Calu3 (cell line): ENCODE results near the gene USP7. TPM values are rescaled to one million over a fixed set of nuclear protein-coding genes. Genes with fewer than 3 reads are reported as not detected.

ENCODE experiments used
- BruUV-seq: library from RNA; stranded (reverse); fragments of 400-500 nt; replicated peaks from 2 replicates; lab custom pipeline; 2021; lab: Mats Ljungman, UMichigan
- CTCF ChIA-PET: fragments of 300-600 bp; sonication (Branson Sonifier 250); formaldehyde crosslinking; loops from one replicate; lab custom pipeline; 2022; ENCODE audit warnings: antibody characterized with exemption; lab: Charles Lee
- DNase-seq: peaks from one replicate; pipeline ENCODE4 v3.0.0; 2022
- H3K27ac Mint-ChIP-seq: one replicate; pipeline ENCODE4 v1.8.0; 2022; ENCODE audit warnings: mixed read lengths; ENCODE audit not compliant: unreplicated experiment
- H3K27me3 Mint-ChIP-seq: one replicate; pipeline ENCODE4 v1.8.0; 2022; ENCODE audit warnings: mixed read lengths; ENCODE audit not compliant: unreplicated experiment
- H3K36me3 Mint-ChIP-seq: one replicate; pipeline ENCODE4 v1.8.0; 2022; ENCODE audit warnings: mild to moderate bottlenecking, moderate library complexity, mixed read lengths; ENCODE audit not compliant: insufficient read depth, unreplicated experiment
- H3K4me1 Mint-ChIP-seq: one replicate; pipeline ENCODE4 v1.8.0; 2022; ENCODE audit warnings: mild to moderate bottlenecking, low read depth, mixed read lengths; ENCODE audit not compliant: unreplicated experiment
- H3K4me3 Mint-ChIP-seq: one replicate; pipeline ENCODE4 v1.8.0; 2022; ENCODE audit warnings: mild to moderate bottlenecking, low read depth, moderate library complexity, mixed read lengths; ENCODE audit not compliant: unreplicated experiment
- H3K9me3 Mint-ChIP-seq: one replicate; pipeline ENCODE4 v1.8.0; 2022; ENCODE audit warnings: low read depth, mixed read lengths; ENCODE audit not compliant: unreplicated experiment
- intact Hi-C: fragments of 100-400 bp; cut with micrococcal nuclease; formaldehyde crosslinking; loops from one replicate; pipeline ENCODE4 v1.10.0; 2022; ENCODE audit not compliant: unreplicated experiment
- total RNA-seq: library from RNA; stranded (reverse); gene quantifications from 2 replicates; pipeline ENCODE4 v1.2.3, GENCODE V29; 2022
- TF ChIP-seq, protein P1 (sequence below): fragments of 200-600 bp; IDR thresholded peaks from one replicate; pipeline ENCODE4 v1.8.0; 2022; ENCODE audit warnings: antibody characterized with exemption; ENCODE audit not compliant: unreplicated experiment

The USP7 gene
- total RNA-seq, 1 experiment from 2014 or later = 165 TPM

DNA sequence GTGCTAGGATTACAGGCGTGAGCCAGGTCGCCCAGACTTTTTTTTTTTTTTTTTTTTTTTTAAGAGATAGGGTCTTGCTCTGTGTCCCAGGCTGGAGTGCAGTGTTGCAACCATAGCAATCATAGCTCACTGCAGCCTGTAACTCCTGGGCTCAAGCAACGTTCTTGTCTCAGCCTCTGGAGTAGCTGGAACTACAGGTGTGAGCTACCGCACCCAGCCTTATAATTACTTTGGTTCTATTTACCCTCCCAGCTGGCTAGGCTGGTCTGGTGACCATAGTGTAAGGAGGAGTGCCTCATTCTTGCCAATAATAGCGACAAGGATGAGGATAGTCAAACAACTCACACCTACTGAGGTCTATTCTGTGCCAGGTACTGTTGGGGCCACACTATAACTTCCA, 39.6 kb upstream of the USP7 start:
- CTCF ChIA-PET = interaction anchor here (0.5 to 1.2 kb wide), 7 partner anchors 9 to 1667 kb away, joined by 3 to 5 read pairs (median 3); no protein-coding TSS in a partner anchor

DNA sequence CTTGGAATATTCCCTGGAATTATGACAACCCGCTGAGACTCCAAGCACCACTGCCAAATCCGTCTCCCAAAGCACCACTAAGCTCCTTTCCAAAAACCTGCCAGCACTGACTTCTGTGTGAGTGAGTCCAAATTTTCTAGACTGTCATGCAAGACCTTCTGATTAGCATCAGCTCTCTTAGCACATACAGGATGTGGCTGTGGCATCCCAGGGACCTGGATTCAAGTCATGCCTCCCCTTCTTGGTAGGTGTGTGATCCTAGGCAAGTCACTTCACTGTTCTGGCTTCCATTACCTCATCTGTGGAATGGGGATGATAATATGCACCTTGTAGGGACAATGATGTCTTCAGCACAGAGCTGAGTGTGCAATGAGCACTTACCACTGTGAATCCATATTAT, 38.3 kb upstream of the USP7 start:
- H3K9me3 Mint-ChIP-seq = no peaks in the 10 kb centered on the region
- BruUV-seq = no TSS peak
- TF ChIP-seq, protein P1, sequence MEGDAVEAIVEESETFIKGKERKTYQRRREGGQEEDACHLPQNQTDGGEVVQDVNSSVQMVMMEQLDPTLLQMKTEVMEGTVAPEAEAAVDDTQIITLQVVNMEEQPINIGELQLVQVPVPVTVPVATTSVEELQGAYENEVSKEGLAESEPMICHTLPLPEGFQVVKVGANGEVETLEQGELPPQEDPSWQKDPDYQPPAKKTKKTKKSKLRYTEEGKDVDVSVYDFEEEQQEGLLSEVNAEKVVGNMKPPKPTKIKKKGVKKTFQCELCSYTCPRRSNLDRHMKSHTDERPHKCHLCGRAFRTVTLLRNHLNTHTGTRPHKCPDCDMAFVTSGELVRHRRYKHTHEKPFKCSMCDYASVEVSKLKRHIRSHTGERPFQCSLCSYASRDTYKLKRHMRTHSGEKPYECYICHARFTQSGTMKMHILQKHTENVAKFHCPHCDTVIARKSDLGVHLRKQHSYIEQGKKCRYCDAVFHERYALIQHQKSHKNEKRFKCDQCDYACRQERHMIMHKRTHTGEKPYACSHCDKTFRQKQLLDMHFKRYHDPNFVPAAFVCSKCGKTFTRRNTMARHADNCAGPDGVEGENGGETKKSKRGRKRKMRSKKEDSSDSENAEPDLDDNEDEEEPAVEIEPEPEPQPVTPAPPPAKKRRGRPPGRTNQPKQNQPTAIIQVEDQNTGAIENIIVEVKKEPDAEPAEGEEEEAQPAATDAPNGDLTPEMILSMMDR = no peak
- intact Hi-C loops = no loop called here
- H3K4me1 Mint-ChIP-seq = no peaks in the 10 kb centered on the region
- no peak for DNase-seq
- H3K27ac Mint-ChIP-seq = no peak overlapping the region
- CTCF ChIA-PET = interaction anchor here (0.9 kb wide), 1 partner anchor 17 kb away, joined by 8 read pairs; no protein-coding TSS in a partner anchor
- no peak overlapping the region for H3K4me3 Mint-ChIP-seq
- H3K36me3 Mint-ChIP-seq = no peaks in the 10 kb centered on the region
- H3K27me3 Mint-ChIP-seq = peaks cover 8% of the 10 kb centered on the region

More for the DNA sequence above, 39.6 kb upstream of the USP7 start:
- intact Hi-C loops = no loop called here
- peaks cover 11% of the 10 kb centered on the region for H3K27me3 Mint-ChIP-seq
- BruUV-seq = no TSS peak
- no peak overlapping the region for H3K27ac Mint-ChIP-seq
- no peaks in the 10 kb centered on the region for H3K36me3 Mint-ChIP-seq
- no peaks in the 10 kb centered on the region for H3K4me1 Mint-ChIP-seq
- H3K9me3 Mint-ChIP-seq = no peaks in the 10 kb centered on the region
- H3K4me3 Mint-ChIP-seq = no peak overlapping the region
- peak; percentile 43 for DNase-seq
- TF ChIP-seq, protein P1 = no peak

DNA sequence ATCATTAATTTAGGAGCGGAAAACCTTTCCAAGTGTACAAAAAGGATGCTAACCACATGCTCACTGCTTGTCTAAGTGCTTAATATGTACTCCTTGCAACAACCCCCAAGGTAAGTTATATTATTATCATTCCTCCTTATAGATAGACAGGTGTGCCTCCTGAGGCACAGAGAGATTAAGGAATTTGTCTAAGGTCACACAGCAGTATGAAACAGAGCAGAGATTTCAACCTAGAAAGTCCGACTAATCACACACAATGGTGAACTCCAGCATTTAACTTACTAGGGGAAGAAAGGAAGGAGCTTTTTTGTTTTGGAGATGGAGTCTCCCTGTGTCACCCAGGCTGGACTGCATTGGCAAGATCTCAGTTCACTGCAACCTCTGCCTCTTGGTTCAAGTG, 37.0 kb upstream of the USP7 start:
- TF ChIP-seq, protein P1 = no peak
- CTCF ChIA-PET = no interaction called here
- H3K4me1 Mint-ChIP-seq = no peaks in the 10 kb centered on the region
- H3K36me3 Mint-ChIP-seq = no peaks in the 10 kb centered on the region
- no peak for DNase-seq
- H3K27me3 Mint-ChIP-seq = no peaks in the 10 kb centered on the region
- no TSS peak for BruUV-seq
- no peak overlapping the region for H3K4me3 Mint-ChIP-seq
- no peaks in the 10 kb centered on the region for H3K9me3 Mint-ChIP-seq
- intact Hi-C loops = no loop called here
- H3K27ac Mint-ChIP-seq = no peak overlapping the region

DNA sequence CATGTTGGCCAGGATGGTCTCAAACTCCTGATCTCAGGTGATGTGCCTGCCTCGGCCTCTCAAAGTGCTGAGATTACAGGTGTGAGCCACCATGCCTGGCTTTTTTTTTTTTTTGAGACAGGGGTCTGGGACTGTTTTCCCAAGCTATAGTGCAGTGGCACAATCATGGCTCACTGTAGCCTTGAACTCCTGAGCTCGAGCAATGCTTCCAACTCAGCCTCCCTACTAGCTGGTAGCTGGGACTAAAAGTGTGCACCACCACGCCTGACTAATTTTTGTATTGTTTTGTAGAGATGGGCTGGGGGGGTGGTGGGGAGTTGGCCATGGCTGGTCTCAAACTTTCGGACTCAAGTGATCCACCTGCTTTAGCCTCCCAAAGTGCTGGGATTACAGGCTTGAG, 36.1 kb upstream of the USP7 start:
- H3K9me3 Mint-ChIP-seq = no peaks in the 10 kb centered on the region
- H3K27me3 Mint-ChIP-seq = no peaks in the 10 kb centered on the region
- BruUV-seq = no TSS peak
- intact Hi-C loops = no loop called here
- H3K4me3 Mint-ChIP-seq = no peak overlapping the region
- no peaks in the 10 kb centered on the region for H3K4me1 Mint-ChIP-seq
- CTCF ChIA-PET = no interaction called here
- no peak overlapping the region for H3K27ac Mint-ChIP-seq
- TF ChIP-seq, protein P1 = no peak
- DNase-seq = no peak
- no peaks in the 10 kb centered on the region for H3K36me3 Mint-ChIP-seq
